H1 (cell line): Measurements from ENCODE around the gene TPRX1. TPM values are rescaled to one million over a fixed set of nuclear protein-coding genes. Genes with fewer than 3 reads are reported as not detected.

Source experiments
- EGR1 ChIP-seq: IDR thresholded peaks from 2 replicates; pipeline ENCODE4 v1.6.1; 2011; ENCODE audit warnings: low read depth, low read length, borderline replicate concordance
- EZH2 ChIP-seq: fragments of 200-600 bp; sonication (generic); IDR thresholded peaks from 2 replicates; pipeline ENCODE4 v1.7.1; 2012; ENCODE audit warnings: low read depth, mild to moderate bottlenecking, moderate library complexity, low read length, inconsistent platforms; ENCODE audit not compliant: severe bottlenecking
- GABPA ChIP-seq: IDR thresholded peaks from 2 replicates; pipeline ENCODE4 v1.6.1; 2011; ENCODE audit warnings: mild to moderate bottlenecking, low read length, moderate library complexity, borderline replicate concordance; ENCODE audit not compliant: insufficient read depth
- polyA plus RNA-seq, 7 experiments: library from polyadenylated mRNA; depleted of rRNA in 3 of 7; stranded (reverse) in 5 of 7; unstranded in 2 of 7; fragments of >200 nt in 5 of 7; fragments of 200-250 nt in 2 of 7; gene quantifications; 1 replicate in 5 of 7; 2 replicates in 1 of 7; 4 replicates in 1 of 7; pipeline versions ENCODE4 v1.2.1 to v1.2.3, GENCODE V29; 2011 to 2013; ENCODE audit warnings: missing spikeins in 2 of 7, mixed read lengths in 2 of 7
- total RNA-seq: library from RNA; stranded (reverse); fragmentation: NEBNext Ultra II Directional; extraction: Animal tissue kit (Norgen Biotek cat#: 25700); gene quantifications from 2 replicates; pipeline ENCODE4 v1.2.1, GENCODE V29; 2021
- TF ChIP-seq, protein P1 (sequence below): fragments of 300-600 bp; sonication (generic); IDR thresholded peaks from 2 replicates; pipeline ENCODE4 v1.7.1; 2012; ENCODE audit warnings: low read length, moderate library complexity, mild to moderate bottlenecking, inconsistent platforms; ENCODE audit not compliant: insufficient replicate concordance
- TF ChIP-seq, protein P2 (sequence below): IDR thresholded peaks from 2 replicates; pipeline ENCODE4 v1.6.1; 2012; ENCODE audit warnings: inconsistent platforms

Gene TPRX1
- total and polyA plus RNA-seq, 2 of the 8 experiments (the other 6 are each of a cell fraction or from before 2014, with no cell fraction given) = 0.03 TPM; not detected in 1

DNA sequence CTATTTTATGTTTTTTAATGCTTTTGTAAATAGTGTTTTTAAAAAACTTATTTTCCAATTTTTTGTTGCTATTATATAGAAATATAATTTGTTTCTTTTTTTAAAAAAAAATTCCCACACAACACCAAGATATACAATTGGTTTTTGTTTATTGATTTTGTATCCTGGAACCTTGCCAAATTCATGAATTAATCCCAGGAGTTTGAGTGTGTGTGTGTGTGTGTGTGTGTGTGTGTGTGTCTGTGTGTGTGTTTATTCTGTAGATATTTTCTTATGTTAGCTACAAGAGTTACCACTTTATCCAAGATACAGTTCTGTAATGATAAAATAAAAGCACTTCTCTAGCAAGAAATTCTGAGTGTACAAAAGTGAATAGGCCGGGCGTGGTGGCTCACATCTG lies 7.6 kb downstream of the TPRX1 start (continued):
- TF ChIP-seq, protein P1, sequence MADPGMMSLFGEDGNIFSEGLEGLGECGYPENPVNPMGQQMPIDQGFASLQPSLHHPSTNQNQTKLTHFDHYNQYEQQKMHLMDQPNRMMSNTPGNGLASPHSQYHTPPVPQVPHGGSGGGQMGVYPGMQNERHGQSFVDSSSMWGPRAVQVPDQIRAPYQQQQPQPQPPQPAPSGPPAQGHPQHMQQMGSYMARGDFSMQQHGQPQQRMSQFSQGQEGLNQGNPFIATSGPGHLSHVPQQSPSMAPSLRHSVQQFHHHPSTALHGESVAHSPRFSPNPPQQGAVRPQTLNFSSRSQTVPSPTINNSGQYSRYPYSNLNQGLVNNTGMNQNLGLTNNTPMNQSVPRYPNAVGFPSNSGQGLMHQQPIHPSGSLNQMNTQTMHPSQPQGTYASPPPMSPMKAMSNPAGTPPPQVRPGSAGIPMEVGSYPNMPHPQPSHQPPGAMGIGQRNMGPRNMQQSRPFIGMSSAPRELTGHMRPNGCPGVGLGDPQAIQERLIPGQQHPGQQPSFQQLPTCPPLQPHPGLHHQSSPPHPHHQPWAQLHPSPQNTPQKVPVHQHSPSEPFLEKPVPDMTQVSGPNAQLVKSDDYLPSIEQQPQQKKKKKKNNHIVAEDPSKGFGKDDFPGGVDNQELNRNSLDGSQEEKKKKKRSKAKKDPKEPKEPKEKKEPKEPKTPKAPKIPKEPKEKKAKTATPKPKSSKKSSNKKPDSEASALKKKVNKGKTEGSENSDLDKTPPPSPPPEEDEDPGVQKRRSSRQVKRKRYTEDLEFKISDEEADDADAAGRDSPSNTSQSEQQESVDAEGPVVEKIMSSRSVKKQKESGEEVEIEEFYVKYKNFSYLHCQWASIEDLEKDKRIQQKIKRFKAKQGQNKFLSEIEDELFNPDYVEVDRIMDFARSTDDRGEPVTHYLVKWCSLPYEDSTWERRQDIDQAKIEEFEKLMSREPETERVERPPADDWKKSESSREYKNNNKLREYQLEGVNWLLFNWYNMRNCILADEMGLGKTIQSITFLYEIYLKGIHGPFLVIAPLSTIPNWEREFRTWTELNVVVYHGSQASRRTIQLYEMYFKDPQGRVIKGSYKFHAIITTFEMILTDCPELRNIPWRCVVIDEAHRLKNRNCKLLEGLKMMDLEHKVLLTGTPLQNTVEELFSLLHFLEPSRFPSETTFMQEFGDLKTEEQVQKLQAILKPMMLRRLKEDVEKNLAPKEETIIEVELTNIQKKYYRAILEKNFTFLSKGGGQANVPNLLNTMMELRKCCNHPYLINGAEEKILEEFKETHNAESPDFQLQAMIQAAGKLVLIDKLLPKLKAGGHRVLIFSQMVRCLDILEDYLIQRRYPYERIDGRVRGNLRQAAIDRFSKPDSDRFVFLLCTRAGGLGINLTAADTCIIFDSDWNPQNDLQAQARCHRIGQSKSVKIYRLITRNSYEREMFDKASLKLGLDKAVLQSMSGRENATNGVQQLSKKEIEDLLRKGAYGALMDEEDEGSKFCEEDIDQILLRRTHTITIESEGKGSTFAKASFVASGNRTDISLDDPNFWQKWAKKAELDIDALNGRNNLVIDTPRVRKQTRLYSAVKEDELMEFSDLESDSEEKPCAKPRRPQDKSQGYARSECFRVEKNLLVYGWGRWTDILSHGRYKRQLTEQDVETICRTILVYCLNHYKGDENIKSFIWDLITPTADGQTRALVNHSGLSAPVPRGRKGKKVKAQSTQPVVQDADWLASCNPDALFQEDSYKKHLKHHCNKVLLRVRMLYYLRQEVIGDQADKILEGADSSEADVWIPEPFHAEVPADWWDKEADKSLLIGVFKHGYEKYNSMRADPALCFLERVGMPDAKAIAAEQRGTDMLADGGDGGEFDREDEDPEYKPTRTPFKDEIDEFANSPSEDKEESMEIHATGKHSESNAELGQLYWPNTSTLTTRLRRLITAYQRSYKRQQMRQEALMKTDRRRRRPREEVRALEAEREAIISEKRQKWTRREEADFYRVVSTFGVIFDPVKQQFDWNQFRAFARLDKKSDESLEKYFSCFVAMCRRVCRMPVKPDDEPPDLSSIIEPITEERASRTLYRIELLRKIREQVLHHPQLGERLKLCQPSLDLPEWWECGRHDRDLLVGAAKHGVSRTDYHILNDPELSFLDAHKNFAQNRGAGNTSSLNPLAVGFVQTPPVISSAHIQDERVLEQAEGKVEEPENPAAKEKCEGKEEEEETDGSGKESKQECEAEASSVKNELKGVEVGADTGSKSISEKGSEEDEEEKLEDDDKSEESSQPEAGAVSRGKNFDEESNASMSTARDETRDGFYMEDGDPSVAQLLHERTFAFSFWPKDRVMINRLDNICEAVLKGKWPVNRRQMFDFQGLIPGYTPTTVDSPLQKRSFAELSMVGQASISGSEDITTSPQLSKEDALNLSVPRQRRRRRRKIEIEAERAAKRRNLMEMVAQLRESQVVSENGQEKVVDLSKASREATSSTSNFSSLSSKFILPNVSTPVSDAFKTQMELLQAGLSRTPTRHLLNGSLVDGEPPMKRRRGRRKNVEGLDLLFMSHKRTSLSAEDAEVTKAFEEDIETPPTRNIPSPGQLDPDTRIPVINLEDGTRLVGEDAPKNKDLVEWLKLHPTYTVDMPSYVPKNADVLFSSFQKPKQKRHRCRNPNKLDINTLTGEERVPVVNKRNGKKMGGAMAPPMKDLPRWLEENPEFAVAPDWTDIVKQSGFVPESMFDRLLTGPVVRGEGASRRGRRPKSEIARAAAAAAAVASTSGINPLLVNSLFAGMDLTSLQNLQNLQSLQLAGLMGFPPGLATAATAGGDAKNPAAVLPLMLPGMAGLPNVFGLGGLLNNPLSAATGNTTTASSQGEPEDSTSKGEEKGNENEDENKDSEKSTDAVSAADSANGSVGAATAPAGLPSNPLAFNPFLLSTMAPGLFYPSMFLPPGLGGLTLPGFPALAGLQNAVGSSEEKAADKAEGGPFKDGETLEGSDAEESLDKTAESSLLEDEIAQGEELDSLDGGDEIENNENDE = no peak
- TF ChIP-seq, protein P2, sequence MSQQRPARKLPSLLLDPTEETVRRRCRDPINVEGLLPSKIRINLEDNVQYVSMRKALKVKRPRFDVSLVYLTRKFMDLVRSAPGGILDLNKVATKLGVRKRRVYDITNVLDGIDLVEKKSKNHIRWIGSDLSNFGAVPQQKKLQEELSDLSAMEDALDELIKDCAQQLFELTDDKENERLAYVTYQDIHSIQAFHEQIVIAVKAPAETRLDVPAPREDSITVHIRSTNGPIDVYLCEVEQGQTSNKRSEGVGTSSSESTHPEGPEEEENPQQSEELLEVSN = no peak
- TF ChIP-seq EZH2 (no peak), EGR1 (no peak), GABPA (no peak)
